Smooth muscle cell of the brain vasculature (primary cell): Measurements from ENCODE around the gene UPK2.

ENCODE experiments used
- DNase-seq: peaks from one replicate; pipeline ENCODE4 v3.0.0-alpha.2; 2012; ENCODE audit warnings: low read depth, low spot score

The UPK2 gene

GRCh38 chr11:118917481-118918127 lies 38.5 kb upstream of the UPK2 start:
- DNase-seq, result no peak

DNA sequence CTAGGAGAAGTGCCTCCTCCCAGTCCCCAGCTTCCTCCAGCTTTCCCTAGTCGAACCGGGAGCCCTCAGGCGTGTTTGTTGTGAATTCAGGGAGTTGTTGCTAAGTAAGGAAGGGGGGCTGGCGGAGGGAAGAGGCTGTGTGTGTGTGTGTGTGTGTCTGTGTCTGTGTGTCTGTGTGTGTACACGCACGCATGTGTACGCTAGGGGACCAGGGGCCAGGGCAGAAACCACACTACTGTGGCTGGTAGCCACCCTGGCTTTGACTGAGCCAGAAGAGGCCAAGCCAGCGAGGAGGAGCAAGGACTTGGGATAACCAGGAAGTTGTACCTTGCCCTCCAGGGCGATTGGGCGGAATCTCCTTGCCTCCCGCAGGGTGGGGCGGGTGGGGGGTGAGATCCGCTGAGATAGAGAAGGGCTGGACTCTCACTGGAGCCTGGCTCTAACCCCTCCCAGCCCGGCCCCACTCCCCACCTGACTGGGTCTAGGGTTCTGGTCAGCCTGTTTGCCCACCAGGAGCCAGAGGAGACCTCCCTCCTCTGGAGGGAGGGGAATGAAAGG lies 37.9 kb upstream of the UPK2 start:
- DNase-seq, result no peak

- no peak for DNase-seq
Observed at GRCh38 chr11:118918686-118919280, 37.3 kb upstream of the UPK2 start.

DNA sequence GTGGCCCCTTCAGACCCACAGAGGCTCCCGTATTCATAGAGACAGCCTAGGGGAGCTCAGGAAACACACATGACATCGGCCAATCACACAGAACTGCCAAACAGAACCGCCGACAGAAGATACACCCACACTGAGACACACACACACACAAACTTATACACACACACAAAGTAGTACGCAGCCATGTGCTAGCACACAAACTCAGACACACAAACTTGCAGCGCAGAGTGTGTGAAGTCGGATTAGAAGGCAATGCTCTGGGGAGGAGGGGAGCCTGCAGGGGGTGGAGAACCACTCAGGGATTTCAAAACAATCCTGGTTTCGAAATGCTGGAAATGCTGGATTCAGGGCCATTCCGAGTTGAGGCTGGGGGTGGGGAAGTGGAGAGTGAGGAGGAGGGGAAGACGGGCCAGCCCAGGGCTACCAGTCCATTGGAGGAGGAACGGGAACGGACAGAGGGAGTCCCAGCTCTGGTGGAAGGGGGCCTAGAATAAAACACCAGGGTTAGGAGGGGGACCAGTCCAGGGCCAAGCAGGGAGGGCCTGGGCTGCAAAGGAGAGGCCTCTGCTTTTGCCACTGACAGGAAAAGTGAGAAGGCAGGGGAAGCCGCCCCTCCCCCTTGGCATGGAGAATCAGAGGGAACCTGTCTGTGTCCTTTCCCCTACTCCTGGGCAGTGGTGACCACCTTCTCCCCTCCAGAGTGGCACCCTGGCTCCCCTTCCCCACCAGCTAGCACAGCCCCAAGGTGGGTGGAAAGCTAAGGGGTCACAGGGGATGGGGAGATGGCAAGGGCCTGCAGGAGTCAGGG lies 34.8 kb upstream of the UPK2 start:
- DNase-seq, result no peak

GRCh38 chr11:118921929-118922744 lies 34.0 kb upstream of the UPK2 start:
- no peak for DNase-seq

DNA sequence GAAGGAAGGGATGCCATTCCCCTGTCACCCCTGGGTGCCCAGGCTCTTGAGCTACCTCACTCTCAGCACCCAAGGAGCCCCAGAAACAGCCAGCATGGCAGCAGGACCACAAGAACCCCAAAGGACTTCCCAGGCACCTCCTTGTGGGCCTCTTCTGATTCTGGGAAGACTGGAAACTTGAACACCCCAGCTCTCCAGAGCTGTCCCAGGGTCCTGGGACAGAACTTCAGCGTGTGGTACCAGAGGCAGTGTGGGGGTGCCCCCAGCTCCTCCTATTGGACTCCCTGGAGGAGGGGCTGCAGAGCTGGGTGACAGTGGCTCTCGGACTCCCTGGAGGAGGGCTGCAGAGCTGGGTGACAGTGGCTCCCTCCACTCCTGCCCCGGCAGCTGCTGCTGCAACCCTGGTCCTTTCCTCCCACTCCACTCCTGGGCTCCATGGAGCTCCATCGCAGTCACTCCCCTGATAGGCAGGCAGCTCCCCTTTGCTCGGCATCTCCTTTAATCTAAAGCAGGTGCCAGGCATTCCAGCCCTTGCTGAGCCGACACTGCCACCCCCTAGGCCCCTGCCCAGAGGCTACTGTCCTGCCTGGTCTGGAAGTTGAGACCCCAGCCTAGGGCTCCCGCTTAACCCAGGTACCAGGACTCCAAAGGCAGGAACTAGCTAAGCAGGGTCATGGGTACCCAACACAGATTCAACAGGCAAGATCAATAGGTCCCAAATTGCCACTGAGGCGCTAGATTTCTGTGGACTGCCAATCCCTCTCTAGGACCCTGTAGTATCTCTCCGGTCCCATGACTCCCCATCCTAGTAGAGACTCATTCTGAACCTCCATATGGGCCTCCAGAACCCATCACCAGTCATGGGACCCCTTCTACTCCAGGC lies 33.1 kb upstream of the UPK2 start:
- DNase-seq, result no peak

DNA sequence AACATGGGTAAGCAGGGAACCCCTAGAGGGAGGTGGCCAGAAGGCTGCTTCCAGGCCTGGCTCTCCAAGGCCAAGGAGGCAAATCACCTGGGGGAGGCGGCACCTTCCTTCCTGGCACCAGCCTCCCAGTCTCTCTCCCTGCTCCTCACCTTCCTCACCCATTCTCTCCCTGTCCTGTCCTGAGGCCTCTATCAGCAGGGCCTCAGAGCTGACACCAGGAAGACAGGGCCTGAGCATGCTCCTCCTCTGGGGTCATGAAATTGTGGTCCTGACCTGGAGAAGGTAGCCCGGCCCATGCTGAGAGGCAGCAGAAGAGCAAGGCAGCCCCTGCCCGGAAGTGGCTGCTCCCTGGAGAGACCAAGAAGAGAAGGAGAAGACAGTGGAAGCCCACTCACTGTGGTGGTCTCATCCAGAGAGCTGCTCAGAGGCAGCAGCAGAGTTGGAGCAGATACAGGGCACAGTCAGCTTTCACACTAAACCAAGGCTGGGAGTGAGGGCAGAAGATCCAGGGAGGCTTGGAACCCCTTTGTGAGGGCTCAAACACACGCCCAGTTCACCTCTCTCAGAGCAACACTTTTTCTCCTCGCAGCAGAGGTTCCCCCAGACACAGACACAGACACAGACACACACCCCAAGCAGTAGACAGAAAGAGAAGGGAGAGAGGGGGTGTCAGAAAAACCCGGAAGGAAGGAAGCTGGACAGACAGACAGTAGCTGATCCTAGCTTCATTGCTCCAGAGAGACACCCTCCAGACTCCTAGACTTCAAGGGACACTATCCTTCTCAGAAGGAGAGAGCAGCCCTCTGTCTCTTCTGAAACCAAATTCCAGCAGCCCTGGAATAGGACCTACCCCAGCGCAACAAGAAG lies 32.1 kb upstream of the UPK2 start:
- DNase-seq, result no peak

DNA sequence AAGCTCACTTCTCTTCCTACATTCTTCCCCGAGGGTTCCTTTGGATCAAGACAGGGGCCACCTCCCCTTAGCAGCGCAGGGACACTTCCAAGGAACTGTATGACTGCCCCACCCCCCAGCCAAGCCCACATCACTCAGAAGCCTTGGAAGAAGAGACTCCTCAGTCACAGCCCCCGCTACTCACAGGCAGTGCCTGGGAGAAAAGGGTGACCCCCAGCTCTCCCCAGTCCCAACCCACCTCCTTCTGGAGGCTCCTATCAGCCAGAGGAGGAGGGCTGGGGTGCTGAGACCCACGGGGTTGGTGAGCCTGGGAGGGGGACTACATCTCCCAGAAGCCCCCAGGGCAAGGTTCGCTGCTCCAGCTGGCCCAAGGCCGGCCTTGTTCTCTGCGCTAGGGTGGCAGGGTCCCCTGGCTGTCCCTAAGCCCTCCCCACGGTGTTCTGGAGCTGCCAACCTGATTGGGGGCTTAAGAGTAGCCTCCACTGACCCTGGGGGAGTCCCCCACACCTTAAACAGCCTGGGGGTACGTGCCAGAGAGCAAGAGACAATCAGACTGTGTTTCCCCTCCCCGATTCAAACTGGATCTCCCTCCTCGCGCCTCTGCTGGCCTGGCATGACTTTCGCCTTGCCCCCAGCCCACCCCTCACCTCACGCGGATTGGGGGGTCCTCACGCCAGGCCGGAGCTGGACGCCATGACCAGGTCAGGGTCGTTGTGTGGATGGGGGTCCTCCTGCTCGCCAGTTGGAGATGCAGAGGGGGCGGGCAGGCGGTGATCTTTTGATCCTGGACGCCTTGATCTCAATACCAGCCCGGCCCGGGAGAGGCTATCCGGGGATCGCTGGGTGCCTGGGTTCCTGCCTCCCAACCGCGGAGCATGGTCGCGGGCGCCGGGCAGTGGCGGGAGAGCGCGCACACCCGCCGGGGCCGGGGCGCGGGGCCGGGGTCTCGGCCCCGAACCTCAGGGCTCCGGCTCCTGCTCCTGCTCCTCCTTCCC lies 31.2 kb upstream of the UPK2 start:
- DNase-seq, result no peak

DNA sequence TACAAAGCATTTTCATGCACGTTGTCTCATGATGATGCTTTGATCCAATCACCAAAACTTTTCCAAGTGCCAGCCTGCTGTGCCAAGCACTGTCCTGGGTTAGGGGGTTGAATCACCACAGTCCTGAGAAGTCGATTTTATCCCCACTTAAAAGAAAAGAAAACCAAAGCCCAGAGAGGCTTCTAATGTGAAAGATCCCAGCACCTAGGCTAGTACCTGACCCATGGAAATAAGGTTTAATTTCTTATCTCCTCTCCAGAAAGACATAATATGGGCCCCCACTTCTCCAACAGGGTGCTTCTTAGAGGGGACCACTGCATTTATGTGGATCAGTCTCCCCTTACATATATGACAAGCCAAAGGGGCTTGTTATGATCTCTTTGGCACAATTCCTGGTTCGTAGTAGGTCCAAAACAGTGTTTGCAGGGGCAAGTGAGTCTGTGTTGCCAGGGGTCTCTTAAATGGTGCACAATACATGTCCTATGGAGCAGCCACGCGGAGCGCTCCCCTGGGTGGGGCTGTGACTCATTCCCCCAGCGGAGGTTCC lies 28.5 kb upstream of the UPK2 start:
- DNase-seq, result no peak

GRCh38 chr11:118928101-118928869 lies 27.8 kb upstream of the UPK2 start:
- no peak for DNase-seq

DNA sequence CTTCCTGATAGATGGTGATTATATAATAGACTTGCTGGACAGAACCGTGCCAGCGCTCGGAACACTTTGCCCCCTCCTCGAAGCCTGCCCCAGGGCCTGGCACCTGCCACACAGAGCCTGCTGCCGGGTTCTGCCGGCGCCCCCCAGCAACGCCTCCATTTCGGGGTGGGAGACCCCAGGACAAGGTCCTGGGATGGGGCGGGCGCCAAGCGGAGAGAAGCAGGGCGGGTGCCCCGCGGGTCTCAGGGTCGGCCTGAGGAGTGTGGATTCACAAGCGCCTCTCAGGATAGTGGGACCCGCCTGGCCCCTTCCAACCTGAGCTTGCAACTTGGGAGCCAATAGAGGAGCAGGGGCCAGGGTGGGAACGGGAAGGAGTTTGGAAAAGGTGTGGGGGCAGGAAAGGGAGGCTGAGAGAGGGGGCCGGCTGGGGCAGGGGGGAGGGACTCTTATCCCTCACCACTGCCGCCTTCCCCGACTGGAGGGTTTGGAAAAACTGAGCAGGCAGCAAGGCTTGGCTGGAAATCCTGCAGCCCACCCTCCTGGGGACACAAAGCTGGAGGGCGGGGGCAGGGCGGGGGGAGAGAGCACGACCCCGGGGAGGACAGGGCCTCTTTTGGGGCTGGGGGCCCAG lies 27.1 kb upstream of the UPK2 start:
- DNase-seq, result no peak

DNA sequence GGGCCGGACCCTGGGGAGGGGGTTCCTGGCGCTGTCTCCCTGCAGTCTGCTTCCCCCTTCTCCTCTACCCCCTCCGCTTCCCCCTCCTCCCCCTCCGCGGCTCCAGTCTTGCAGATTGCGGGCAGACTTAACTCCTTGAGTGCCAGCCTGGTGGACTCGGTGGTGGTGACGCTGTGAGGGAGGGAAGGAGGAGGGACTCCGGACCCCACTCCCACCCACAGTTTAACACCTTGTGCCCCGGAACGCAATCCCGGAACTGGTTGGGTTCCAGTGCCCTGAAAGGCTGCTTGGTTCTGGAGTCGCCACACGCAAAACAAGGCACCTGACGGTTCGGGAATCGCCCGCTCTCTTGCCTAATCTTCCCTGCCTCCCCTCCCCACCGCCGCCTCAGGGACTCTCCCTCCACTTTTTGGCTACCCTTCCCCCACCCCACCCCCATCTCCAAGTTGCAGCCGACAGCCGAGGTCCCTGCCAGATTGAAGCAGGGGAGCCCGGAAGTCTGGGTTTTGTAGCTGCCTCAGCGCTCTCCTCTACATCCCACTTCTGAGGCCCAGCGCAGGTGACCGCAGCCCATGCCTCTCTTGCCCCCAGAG lies 26.5 kb upstream of the UPK2 start:
- no peak for DNase-seq

DNA sequence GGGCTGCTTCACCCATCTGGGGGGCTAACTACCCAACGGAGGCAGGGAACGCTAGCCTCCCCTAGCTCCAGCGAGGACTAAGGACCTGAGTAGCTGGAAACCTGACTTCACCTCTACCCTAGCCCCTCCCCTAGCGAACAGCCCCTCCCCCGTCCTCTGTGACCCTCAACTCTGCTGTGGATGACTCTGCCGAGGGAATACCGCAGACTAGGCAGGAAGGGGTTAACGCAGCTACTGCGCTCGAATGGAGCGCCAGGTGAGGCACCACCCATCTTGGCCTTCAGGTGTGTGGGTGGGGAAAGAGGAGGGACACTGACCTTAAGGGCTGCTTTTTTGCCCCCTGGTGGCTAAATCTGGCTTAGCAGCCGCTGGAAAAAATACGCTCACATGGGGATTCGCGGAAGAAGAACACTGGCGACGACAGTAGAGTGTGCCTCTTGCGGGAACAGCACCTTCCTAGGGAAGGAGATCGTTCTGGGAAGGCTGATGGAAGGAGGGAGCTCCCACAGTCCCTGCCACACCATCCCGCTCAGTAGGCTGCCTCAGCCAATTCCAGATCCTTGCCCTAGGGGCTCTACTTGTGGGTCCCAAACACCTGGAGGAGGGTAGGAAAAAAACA lies 25.9 kb upstream of the UPK2 start:
- no peak for DNase-seq

DNA sequence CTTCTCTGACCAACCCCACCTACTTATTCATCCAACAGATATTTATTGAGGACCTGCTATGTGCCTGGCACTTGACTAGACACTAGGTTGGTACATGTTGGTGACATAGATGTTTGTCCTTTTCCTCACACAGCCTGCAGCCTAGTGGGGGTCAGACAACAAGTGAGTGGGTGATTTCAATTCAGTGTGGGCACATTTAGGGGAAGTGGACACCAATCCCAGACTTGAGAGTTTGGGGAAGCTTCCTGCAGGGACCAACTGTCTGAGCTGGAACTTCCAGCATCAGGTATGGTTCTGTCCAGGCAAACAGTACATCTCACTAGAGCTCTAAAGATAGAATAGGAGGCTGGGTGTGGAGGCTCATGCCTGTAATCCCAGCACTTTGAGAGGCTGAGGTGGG lies 24.5 kb upstream of the UPK2 start:
- DNase-seq, result no peak

GRCh38 chr11:118933486-118933885 lies 22.6 kb upstream of the UPK2 start:
- DNase-seq, result no peak

GRCh38 chr11:118935376-118935775 lies 20.7 kb upstream of the UPK2 start:
- DNase-seq, result no peak
